ENCODE measurements around the gene MMP17. TPM values are rescaled to one million over a fixed set of nuclear protein-coding genes. Genes with fewer than 3 reads are reported as not detected.

The MMP17 gene
- total and polyA plus RNA-seq, 12 donors, result 0.28 to 3.7 (median 1.0) TPM; not detected in 1

DNA sequence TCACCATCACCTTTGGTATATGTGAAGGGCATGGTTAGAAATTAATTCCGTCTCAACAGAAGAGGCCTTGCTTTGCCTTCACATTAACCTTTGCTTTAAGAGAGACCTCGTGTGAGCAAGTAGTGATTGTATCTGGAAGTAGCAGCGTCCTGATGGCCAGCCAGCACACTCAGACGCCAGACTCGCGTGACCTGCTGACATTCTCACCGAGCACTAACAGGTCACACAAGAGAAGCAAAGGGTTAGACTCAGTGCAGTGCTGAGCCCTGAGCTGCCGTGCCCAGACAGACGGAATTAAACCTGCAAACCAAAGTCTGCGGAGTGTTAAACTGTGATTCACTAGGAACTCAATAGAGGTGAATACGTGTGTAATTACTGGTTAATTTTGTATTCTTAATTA, 40.1 kb upstream of the MMP17 start:
- peaks cover 0 to 93% (median 33%) of the 10 kb centered on the region in 9 donors for H3K36me3 ChIP-seq
- no peak overlapping the region for H3K27ac ChIP-seq
- no peaks in the 10 kb centered on the region for H3K27me3 ChIP-seq
- DNase-seq, result no peak
- WGBS, 2 donors, result 86% methylated on average over 11 of the region's 11 CpGs
- H3K9me3 ChIP-seq, result no peaks in the 10 kb centered on the region
- intact Hi-C loops (cut with DNase I), result no loop called here
- TF ChIP-seq, protein P1, sequence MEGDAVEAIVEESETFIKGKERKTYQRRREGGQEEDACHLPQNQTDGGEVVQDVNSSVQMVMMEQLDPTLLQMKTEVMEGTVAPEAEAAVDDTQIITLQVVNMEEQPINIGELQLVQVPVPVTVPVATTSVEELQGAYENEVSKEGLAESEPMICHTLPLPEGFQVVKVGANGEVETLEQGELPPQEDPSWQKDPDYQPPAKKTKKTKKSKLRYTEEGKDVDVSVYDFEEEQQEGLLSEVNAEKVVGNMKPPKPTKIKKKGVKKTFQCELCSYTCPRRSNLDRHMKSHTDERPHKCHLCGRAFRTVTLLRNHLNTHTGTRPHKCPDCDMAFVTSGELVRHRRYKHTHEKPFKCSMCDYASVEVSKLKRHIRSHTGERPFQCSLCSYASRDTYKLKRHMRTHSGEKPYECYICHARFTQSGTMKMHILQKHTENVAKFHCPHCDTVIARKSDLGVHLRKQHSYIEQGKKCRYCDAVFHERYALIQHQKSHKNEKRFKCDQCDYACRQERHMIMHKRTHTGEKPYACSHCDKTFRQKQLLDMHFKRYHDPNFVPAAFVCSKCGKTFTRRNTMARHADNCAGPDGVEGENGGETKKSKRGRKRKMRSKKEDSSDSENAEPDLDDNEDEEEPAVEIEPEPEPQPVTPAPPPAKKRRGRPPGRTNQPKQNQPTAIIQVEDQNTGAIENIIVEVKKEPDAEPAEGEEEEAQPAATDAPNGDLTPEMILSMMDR (IDR thresholded peaks at IDR 0.05), result no peak
- H3K4me3 ChIP-seq, result no peak overlapping the region
- H3K4me1 ChIP-seq, result peaks cover 0 to 10% (median 0%) of the 10 kb centered on the region in 9 donors
- ATAC-seq, result peak in 1 of 8 donors; percentile 56

DNA sequence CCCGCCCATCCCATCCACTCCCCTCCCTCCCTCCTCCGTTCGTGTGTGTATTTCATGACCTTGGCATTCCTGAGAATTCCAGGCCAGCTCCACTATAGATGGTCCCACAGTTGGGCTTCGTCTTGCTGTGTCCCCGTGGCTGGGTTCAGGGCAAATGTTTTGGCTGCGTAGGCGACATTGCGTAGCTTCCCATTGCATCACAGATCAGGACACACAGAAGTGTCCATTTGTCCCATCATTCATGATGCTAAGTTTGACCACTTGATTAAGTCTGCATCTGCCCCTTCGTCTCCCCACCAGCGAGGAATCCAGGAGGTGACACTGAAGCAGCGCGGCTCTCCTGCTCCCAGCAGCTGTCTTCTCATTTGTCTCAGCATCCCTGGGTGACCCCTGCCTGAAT, 38.6 kb upstream of the MMP17 start:
- TF ChIP-seq, protein P1 (IDR thresholded peaks at IDR 0.05), result no peak
- no peak for ATAC-seq
- no peaks in the 10 kb centered on the region for H3K27me3 ChIP-seq
- no peak overlapping the region for H3K27ac ChIP-seq
- peaks cover 0 to under 1% (median 0%) of the 10 kb centered on the region in 9 donors for H3K4me1 ChIP-seq
- intact Hi-C loops (cut with DNase I), result no loop called here
- H3K4me3 ChIP-seq, result no peak overlapping the region
- 79 to 88% methylated on average over 12 of the region's 12 CpGs for WGBS, 2 donors
- DNase-seq, result no peak
- H3K9me3 ChIP-seq, result no peaks in the 10 kb centered on the region
- peaks cover 0 to 99% (median 34%) of the 10 kb centered on the region in 9 donors for H3K36me3 ChIP-seq

DNA sequence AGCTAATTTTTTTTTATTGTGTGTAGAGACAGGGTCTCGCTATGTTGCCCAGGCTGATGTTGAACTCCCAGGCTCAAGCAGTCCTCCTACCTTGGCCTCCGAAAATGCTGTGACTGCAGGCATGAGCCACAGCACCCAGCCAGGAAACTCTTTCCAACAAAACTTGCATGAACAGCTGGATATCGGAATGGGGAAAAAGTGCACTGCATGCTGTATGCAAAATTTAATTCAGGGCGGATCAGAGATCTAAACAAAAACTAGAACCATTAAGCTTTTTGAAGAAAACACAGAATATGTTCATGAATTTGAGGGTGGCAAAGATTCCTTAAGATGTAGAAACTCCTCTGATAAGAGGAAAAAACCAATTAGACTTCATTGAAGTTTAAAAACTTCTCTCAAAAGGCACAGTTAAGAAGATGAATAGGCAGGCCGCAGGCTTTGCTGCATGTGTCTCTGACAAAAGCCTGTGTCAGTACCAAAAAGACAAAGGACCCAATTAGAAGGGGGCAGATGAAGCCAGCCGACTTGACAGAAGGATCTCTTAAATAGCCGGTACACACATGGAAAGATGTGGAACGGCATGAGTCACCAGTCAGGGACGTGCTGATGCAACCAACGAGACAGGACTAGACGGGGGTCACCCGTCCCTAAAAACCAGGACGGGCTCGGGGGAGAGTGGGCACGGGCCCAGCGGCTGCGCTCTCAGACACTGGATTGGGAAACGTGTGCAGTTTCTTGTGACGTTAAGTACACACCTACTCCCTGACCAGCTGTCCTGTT, 34.8 kb upstream of the MMP17 start:
- intact Hi-C loops (cut with DNase I), result no loop called here
- Histone ChIP-seq H3K27me3 (no peaks in the 10 kb centered on the region), H3K4me1 (no peaks in the 10 kb centered on the region), H3K27ac (no peak overlapping the region), H3K4me3 (no peak overlapping the region), H3K36me3 (peaks cover 0 to 95% (median 37%) of the 10 kb centered on the region in 9 donors), H3K9me3 (no peaks in the 10 kb centered on the region)
- TF ChIP-seq, protein P1 (IDR thresholded peaks at IDR 0.05), result no peak
- DNase-seq (no peak), ATAC-seq (peak in 1 of 8 donors; percentile 32)
- 84 to 88% methylated on average over 19 of the region's 19 CpGs for WGBS, 2 donors

DNA sequence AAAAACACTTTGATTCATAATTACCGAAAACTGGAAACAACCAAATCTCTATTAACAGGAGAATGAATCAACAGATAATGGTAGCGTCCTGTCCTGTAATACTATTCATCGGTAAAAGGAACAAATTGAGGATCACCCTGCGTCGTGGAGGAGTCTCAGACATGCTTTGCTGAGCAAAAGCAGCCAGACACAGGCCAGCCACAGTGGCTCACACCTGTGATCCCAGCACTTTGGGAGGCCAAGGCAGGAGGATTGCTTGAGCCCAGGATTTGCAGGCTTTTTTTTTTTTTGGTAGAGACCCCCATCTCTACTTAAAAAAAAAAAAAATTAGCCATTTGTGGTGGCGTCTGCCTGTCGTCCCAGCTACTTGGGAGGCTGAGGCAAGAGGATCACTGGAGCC, 34.1 kb upstream of the MMP17 start:
- Histone ChIP-seq H3K36me3 (peaks cover 0 to 95% (median 38%) of the 10 kb centered on the region in 9 donors), H3K4me1 (no peaks in the 10 kb centered on the region), H3K4me3 (no peak overlapping the region), H3K27ac (no peak overlapping the region), H3K9me3 (no peaks in the 10 kb centered on the region), H3K27me3 (no peaks in the 10 kb centered on the region)
- intact Hi-C loops (cut with DNase I), result no loop called here
- TF ChIP-seq, protein P1 (IDR thresholded peaks at IDR 0.05), result no peak
- 95 to 98% methylated on average over 7 of the region's 7 CpGs for WGBS, 2 donors
- DNase-seq, result no peak
- no peak for ATAC-seq

Data from heart right ventricle (tissue), 16 donors.